HL-60 (cell line): ENCODE data around the gene RERG.

Experiments used
- DNase-seq, 2 experiments: peaks; one replicate each; pipeline ENCODE4 v3.0.0-alpha.2; 2010 to 2020; ENCODE audit warnings: low read depth in 1 of 2, low spot score in 1 of 2
- H3K27ac ChIP-seq: fragments of 250-450 bp; sonication (Bioruptor Pico); replicated peaks from 2 replicates; pipeline ENCODE4 v1.5.1; 2020; ENCODE audit warnings: mild to moderate bottlenecking, moderate library complexity
- H3K27me3 ChIP-seq: fragments of 250-450 bp; sonication (Bioruptor Pico); 2 replicates; pipeline ENCODE4 v1.5.1; 2021; ENCODE audit warnings: mild to moderate bottlenecking, moderate library complexity; ENCODE audit not compliant: insufficient read depth, poor library complexity, severe bottlenecking
- H3K4me3 ChIP-seq: replicated peaks from 2 replicates; pipeline ENCODE4 v1.5.1; 2011; ENCODE audit warnings: mild to moderate bottlenecking, control low read depth, low read length; ENCODE audit not compliant: insufficient read depth
- GABPA ChIP-seq: IDR thresholded peaks from 2 replicates; pipeline ENCODE4 v1.6.1; 2012; ENCODE audit warnings: low read depth
- POLR2AphosphoS5 ChIP-seq: IDR thresholded peaks from 2 replicates; pipeline ENCODE4 v1.6.1; 2012; ENCODE audit warnings: low read depth
- SPI1 ChIP-seq: IDR thresholded peaks from 2 replicates; pipeline ENCODE4 v1.6.1; 2012; ENCODE audit warnings: low read depth, mild to moderate bottlenecking, borderline replicate concordance
- TF ChIP-seq, protein P1 (sequence below): IDR thresholded peaks from 2 replicates; pipeline ENCODE4 v1.6.1; 2012; ENCODE audit warnings: low read depth; ENCODE audit not compliant: insufficient replicate concordance
- TF ChIP-seq, protein P2 (sequence below): IDR thresholded peaks from one replicate; pipeline ENCODE4 v1.5.1; 2011; ENCODE audit warnings: low read length, control low read depth, inconsistent platforms; ENCODE audit not compliant: insufficient read depth

The RERG gene

DNA sequence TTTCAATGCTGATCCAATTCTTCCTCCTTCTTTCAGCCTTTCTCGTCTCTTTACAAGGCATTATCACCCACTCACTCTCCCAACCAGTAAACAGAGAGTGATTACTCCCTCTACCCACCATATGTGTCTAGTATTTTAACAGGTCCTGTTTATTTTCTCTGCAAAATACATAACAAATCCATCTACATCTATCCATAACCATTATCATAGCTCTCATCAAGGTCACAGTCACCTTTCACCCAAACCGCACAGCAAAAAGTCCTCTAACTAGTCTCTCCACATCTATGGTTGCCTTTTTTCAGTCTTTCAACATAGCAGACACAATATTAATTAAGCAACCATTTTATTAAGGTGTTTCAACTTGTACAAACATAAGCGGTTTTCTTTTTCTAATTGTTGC, 21.9 kb upstream of the RERG start:
- Histone ChIP-seq H3K27me3 (peaks cover 14% of the 10 kb centered on the region), H3K27ac (no peak overlapping the region), H3K4me3 (no peak overlapping the region)
- DNase-seq, result no peak
- TF ChIP-seq, protein P1, sequence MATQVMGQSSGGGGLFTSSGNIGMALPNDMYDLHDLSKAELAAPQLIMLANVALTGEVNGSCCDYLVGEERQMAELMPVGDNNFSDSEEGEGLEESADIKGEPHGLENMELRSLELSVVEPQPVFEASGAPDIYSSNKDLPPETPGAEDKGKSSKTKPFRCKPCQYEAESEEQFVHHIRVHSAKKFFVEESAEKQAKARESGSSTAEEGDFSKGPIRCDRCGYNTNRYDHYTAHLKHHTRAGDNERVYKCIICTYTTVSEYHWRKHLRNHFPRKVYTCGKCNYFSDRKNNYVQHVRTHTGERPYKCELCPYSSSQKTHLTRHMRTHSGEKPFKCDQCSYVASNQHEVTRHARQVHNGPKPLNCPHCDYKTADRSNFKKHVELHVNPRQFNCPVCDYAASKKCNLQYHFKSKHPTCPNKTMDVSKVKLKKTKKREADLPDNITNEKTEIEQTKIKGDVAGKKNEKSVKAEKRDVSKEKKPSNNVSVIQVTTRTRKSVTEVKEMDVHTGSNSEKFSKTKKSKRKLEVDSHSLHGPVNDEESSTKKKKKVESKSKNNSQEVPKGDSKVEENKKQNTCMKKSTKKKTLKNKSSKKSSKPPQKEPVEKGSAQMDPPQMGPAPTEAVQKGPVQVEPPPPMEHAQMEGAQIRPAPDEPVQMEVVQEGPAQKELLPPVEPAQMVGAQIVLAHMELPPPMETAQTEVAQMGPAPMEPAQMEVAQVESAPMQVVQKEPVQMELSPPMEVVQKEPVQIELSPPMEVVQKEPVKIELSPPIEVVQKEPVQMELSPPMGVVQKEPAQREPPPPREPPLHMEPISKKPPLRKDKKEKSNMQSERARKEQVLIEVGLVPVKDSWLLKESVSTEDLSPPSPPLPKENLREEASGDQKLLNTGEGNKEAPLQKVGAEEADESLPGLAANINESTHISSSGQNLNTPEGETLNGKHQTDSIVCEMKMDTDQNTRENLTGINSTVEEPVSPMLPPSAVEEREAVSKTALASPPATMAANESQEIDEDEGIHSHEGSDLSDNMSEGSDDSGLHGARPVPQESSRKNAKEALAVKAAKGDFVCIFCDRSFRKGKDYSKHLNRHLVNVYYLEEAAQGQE, result no peak
- no peak for TF ChIP-seq POLR2AphosphoS5
- TF ChIP-seq, protein P2, sequence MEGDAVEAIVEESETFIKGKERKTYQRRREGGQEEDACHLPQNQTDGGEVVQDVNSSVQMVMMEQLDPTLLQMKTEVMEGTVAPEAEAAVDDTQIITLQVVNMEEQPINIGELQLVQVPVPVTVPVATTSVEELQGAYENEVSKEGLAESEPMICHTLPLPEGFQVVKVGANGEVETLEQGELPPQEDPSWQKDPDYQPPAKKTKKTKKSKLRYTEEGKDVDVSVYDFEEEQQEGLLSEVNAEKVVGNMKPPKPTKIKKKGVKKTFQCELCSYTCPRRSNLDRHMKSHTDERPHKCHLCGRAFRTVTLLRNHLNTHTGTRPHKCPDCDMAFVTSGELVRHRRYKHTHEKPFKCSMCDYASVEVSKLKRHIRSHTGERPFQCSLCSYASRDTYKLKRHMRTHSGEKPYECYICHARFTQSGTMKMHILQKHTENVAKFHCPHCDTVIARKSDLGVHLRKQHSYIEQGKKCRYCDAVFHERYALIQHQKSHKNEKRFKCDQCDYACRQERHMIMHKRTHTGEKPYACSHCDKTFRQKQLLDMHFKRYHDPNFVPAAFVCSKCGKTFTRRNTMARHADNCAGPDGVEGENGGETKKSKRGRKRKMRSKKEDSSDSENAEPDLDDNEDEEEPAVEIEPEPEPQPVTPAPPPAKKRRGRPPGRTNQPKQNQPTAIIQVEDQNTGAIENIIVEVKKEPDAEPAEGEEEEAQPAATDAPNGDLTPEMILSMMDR, result no peak

DNA sequence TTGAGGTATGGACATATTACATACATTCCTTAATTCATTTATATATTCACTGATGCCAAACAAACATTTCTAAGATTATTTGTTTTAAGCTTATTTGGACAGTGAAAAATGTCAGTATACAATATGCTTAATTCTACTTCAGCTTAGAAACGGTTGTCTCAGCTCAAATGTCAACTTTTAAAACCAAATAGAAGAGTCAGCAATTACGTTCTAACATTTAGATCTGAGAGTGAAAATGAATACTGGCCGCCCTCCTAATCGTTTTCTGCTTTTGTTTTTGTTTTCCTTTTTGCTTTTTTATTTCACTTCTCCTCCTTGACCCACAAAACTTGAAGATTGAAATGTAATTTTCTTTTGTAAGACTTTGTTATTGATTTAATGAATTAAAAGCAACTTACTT, 19.7 kb upstream of the RERG start:
- TF ChIP-seq POLR2AphosphoS5 (no peak), SPI1 (no peak)
- TF ChIP-seq, protein P2, result no peak
- Histone ChIP-seq H3K27ac (no peak overlapping the region), H3K27me3 (peaks cover 17% of the 10 kb centered on the region), H3K4me3 (no peak overlapping the region)
- no peak for DNase-seq

DNA sequence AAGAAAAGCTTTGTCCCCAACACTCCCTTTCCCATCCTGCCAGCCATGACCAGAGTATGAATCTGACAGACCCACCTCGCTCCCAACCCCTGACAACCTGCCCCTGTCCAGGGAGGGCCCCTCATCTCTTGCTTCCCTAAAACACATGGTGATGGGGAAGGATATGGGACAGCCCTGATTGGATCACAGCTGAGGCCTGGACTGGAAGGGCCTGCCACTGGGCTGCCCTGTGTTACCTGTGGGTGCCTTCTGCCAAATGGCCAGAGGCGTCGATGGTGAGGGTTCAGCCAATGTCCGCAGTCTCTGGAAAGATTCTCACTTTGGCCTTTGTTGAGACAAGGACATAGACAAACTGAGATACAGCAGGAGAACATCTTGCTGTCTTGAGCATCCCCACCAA, 13.3 kb upstream of the RERG start:
- TF ChIP-seq SPI1 (no peak), GABPA (no peak), POLR2AphosphoS5 (no peak)
- TF ChIP-seq, protein P2, result no peak
- TF ChIP-seq, protein P1, result no peak
- Histone ChIP-seq H3K27me3 (peaks cover 3% of the 10 kb centered on the region), H3K27ac (no peak overlapping the region), H3K4me3 (no peak overlapping the region)
- no peak for DNase-seq

DNA sequence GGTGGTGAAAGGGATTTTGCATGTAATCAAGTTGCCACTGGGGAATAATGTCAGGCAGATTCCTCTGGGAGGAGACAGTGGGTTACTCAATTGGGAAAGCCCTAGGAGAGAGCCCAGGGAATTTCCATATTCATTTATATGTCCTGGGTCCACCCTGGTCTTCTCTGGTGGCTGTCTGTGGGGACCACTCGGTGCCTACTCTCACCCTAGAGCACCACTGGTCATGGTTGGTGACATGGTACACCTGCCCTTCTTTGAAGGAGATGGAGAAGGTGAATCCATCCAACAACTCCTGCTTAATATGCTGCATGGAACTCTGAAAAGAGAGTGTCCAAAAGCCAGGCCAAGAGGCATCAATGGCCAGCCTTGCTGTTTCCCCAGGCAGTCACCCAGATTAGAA, 12.8 kb upstream of the RERG start:
- Histone ChIP-seq H3K27me3 (peaks cover 3% of the 10 kb centered on the region), H3K4me3 (no peak overlapping the region), H3K27ac (no peak overlapping the region)
- TF ChIP-seq, protein P2, result no peak
- no peak for TF ChIP-seq GABPA
- TF ChIP-seq SPI1, result no peak
- no peak for TF ChIP-seq POLR2AphosphoS5
- TF ChIP-seq, protein P1, result no peak
- DNase-seq, result no peak
